Endothelial cell of umbilical vein (primary cell): ENCODE measurements around the gene COMP. TPM values are rescaled to one million over a fixed set of nuclear protein-coding genes. Genes with fewer than 3 reads are reported as not detected.

Experiments
- BruUV-seq: library from RNA; stranded (reverse); fragments of 400-500 nt; replicated peaks from 2 replicates; lab custom pipeline; 2021; lab: Mats Ljungman, UMichigan
- CTCF ChIA-PET: fragments of 300-600, 350-600 bp; sonication (Branson Sonifier 250); formaldehyde crosslinking; loops from one replicate; lab custom pipeline; 2021; ENCODE audit warnings: antibody characterized with exemption, inconsistent platforms; lab: Charles Lee
- POLR2A ChIA-PET: fragments of 300-600, 350-600 bp; sonication (Branson Sonifier 250); formaldehyde crosslinking; loops from one replicate; lab custom pipeline; 2021; ENCODE audit warnings: antibody characterized with exemption, inconsistent platforms; lab: Charles Lee
- DNase-seq: peaks from one replicate; pipeline ENCODE4 v3.0.0-alpha.2; 2011; ENCODE audit warnings: low read depth, low spot score
- FAIRE-seq: peaks from 2 replicates; lab custom pipeline; 2011; peaks lifted over from hg19 to GRCh38; lab: Jason Lieb, UNC
- H2AFZ ChIP-seq: 2 replicates; pipeline ENCODE4 v1.6.0; 2012; ENCODE audit warnings: low read depth, low read length, control low read depth, inconsistent platforms
- H3K27ac ChIP-seq: 2 replicates; pipeline ENCODE4 v1.5.1; 2011; ENCODE audit warnings: low read depth, mild to moderate bottlenecking, control low read depth, low read length, moderate library complexity; ENCODE audit not compliant: insufficient read depth
- H3K27me3 ChIP-seq, 2 experiments: 2 replicates each; pipeline versions ENCODE4 v1.6.0 to v1.6.1; 2011; ENCODE audit warnings: low read length in 2 of 2, mixed read lengths in 1 of 2; ENCODE audit not compliant: control insufficient read depth in 2 of 2, insufficient read depth in 2 of 2
- H3K36me3 ChIP-seq, 2 experiments: 2 replicates in 1 of 2; 3 replicates in 1 of 2; pipeline ENCODE4 v1.5.1; 2011; ENCODE audit warnings: low read length in 2 of 2, mild to moderate bottlenecking in 1 of 2, moderate library complexity in 1 of 2; ENCODE audit not compliant: control insufficient read depth in 2 of 2, insufficient read depth in 2 of 2; ENCODE audit errors: extremely low read depth in 1 of 2
- H3K4me1 ChIP-seq: 3 replicates; pipeline ENCODE4 v1.5.1; 2011; ENCODE audit warnings: mild to moderate bottlenecking, low read length; ENCODE audit not compliant: control insufficient read depth, insufficient read depth; ENCODE audit errors: extremely low read depth
- H3K4me2 ChIP-seq: 2 replicates; pipeline ENCODE4 v1.6.1; 2011; ENCODE audit warnings: low read length, control low read depth, mixed read lengths; ENCODE audit not compliant: insufficient read depth
- H3K4me3 ChIP-seq, 3 experiments: fragments of 200-600 bp in 1 of 3; sonication (generic), shearing (Covaris generic) in 1 of 3; replicated peaks in 1 of 3; 2 replicates each; pipeline ENCODE4 v1.5.1; 2011 to 2016; ENCODE audit warnings: control low read depth in 3 of 3, low read length in 3 of 3, mild to moderate bottlenecking in 2 of 3, inconsistent platforms in 1 of 3, low read depth in 1 of 3, moderate library complexity in 1 of 3; ENCODE audit not compliant: insufficient read depth in 1 of 3
- H3K79me2 ChIP-seq: 2 replicates; pipeline ENCODE4 v1.6.0; 2012; ENCODE audit warnings: low read length, inconsistent platforms; ENCODE audit not compliant: control insufficient read depth, insufficient read depth
- H3K9ac ChIP-seq: replicated peaks from 2 replicates; pipeline ENCODE3; 2011; ENCODE audit warnings: low read length, control low read depth; ENCODE audit not compliant: insufficient read depth; ENCODE audit errors: extremely low read depth
- H3K9me1 ChIP-seq: replicated peaks from 3 replicates; pipeline ENCODE4 v1.6.0; 2011; ENCODE audit warnings: mild to moderate bottlenecking, low read length; ENCODE audit not compliant: control insufficient read depth, insufficient read depth; ENCODE audit errors: extremely low read depth
- H3K9me3 ChIP-seq: replicated peaks from 2 replicates; pipeline ENCODE4 v1.5.1; 2012; ENCODE audit warnings: low read length, inconsistent platforms; ENCODE audit not compliant: control insufficient read depth, insufficient read depth
- H4K20me1 ChIP-seq: replicated peaks from 2 replicates; pipeline ENCODE3; 2011; ENCODE audit warnings: mild to moderate bottlenecking, low read length; ENCODE audit not compliant: control insufficient read depth, insufficient read depth; ENCODE audit errors: extremely low read depth
- EZH2 ChIP-seq: IDR thresholded peaks from 2 replicates; pipeline ENCODE4 v1.6.1; 2012; ENCODE audit warnings: borderline replicate concordance, low read depth, mild to moderate bottlenecking, moderate library complexity, low read length, inconsistent platforms; ENCODE audit not compliant: severe bottlenecking
- FOS ChIP-seq: IDR thresholded peaks from 2 replicates; pipeline ENCODE4 v1.6.1; 2011; ENCODE audit warnings: mild to moderate bottlenecking, low read length, moderate library complexity, borderline replicate concordance; ENCODE audit not compliant: insufficient read depth
- GATA2 ChIP-seq: IDR thresholded peaks from 2 replicates; pipeline ENCODE4 v1.7.0; 2011; ENCODE audit warnings: low read depth, mild to moderate bottlenecking, moderate library complexity, mixed read lengths, low read length; ENCODE audit not compliant: insufficient read length, insufficient read depth
- JUN ChIP-seq: IDR thresholded peaks from 2 replicates; pipeline ENCODE4 v1.6.1; 2011; ENCODE audit warnings: borderline replicate concordance, low read depth; ENCODE audit not compliant: insufficient read length, insufficient read depth
- MYC ChIP-seq: IDR thresholded peaks from one replicate; pipeline ENCODE4 v1.6.1; 2011; ENCODE audit warnings: mild to moderate bottlenecking, low read depth, low read length
- POLR2A ChIP-seq: IDR thresholded peaks from 2 replicates; pipeline ENCODE4 v1.6.1; 2012; ENCODE audit warnings: low read depth, mild to moderate bottlenecking, control low read depth, low read length
- POLR2AphosphoS5 ChIP-seq: IDR thresholded peaks from 2 replicates; pipeline ENCODE4 v1.6.1; 2012; ENCODE audit warnings: low read depth, mild to moderate bottlenecking, control low read depth, low read length, moderate library complexity; ENCODE audit not compliant: insufficient read depth
- dilution Hi-C: fragments of 300-500 bp; cut with MboI; formaldehyde crosslinking; loops from one replicate; pipeline ENCODE4 v1.15.0; 2019; ENCODE audit warnings: low sequenced_read_pairs; ENCODE audit not compliant: extremely low pct_ligation_motif_present
- intact Hi-C: fragments of 100-400 bp; cut with micrococcal nuclease; formaldehyde crosslinking; loops from one replicate; pipeline ENCODE4 v1.10.0; 2022
- polyA plus RNA-seq, 4 experiments: library from polyadenylated mRNA; depleted of rRNA in 3 of 4; stranded (reverse) in 3 of 4; unstranded in 1 of 4; fragments of >200 nt; gene quantifications; 2 replicates each; pipeline versions ENCODE4 v1.2.1 to v1.2.3, GENCODE V29; 2011 to 2012; ENCODE audit warnings: missing spikeins in 1 of 4
- total RNA-seq: library from RNA; stranded (reverse); gene quantifications from 2 replicates; pipeline ENCODE4 v1.2.3, GENCODE V29; 2021
- TF ChIP-seq, protein P1 (sequence below): IDR thresholded peaks from 2 replicates; pipeline ENCODE4 v1.6.1; 2011; ENCODE audit not compliant: insufficient read depth, insufficient read length
- TF ChIP-seq, protein P2 (sequence below), 2 donors: IDR thresholded peaks; 1 replicate in 1 of 2; 2 replicates in 1 of 2; pipeline ENCODE4 v1.5.1; 2011; ENCODE audit warnings: low read length in 2 of 2, mild to moderate bottlenecking in 2 of 2, moderate library complexity in 2 of 2, control low read depth in 1 of 2, inconsistent platforms in 1 of 2, low read depth in 1 of 2; ENCODE audit not compliant: insufficient read depth in 1 of 2; ENCODE audit errors: extremely low read depth in 1 of 2

Gene COMP
- total and polyA plus RNA-seq, 2 donors (not counting 3 experiments of a cell fraction or from before 2014, with no cell fraction given), result not detected

GRCh38 chr19:18763674-18764590, 27.2 kb downstream of the COMP start:
- DNase-seq (no peak), FAIRE-seq (no peak)
- Histone ChIP-seq H3K4me3 (no peak overlapping the region), H2AFZ (no peak overlapping the region), H4K20me1 (no peaks in the 10 kb centered on the region), H3K9ac (no peak overlapping the region), H3K36me3 (no peaks in the 10 kb centered on the region), H3K79me2 (no peaks in the 10 kb centered on the region), H3K27ac (no peak overlapping the region), H3K27me3 (no peaks in the 10 kb centered on the region), H3K9me3 (no peaks in the 10 kb centered on the region), H3K4me1 (no peaks in the 10 kb centered on the region), H3K4me2 (no peak overlapping the region), H3K9me1 (no peaks in the 10 kb centered on the region)
- dilution Hi-C loops, result no loop called here
- intact Hi-C loops, result no loop called here
- BruUV-seq, result no TSS peak
- ChIA-PET POLR2A (no interaction called here), CTCF (interaction anchor here (1.1 to 1.7 kb wide), 4 partner anchors 9 to 92 kb away, joined by 4 to 8 read pairs (median 4); no protein-coding TSS in a partner anchor)
- TF ChIP-seq JUN (no peak), FOS (no peak), EZH2 (no peak), POLR2A (no peak), GATA2 (no peak), MYC (no peak), POLR2AphosphoS5 (no peak)
- TF ChIP-seq, protein P1, sequence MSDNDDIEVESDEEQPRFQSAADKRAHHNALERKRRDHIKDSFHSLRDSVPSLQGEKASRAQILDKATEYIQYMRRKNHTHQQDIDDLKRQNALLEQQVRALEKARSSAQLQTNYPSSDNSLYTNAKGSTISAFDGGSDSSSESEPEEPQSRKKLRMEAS, result no peak
- TF ChIP-seq, protein P2, sequence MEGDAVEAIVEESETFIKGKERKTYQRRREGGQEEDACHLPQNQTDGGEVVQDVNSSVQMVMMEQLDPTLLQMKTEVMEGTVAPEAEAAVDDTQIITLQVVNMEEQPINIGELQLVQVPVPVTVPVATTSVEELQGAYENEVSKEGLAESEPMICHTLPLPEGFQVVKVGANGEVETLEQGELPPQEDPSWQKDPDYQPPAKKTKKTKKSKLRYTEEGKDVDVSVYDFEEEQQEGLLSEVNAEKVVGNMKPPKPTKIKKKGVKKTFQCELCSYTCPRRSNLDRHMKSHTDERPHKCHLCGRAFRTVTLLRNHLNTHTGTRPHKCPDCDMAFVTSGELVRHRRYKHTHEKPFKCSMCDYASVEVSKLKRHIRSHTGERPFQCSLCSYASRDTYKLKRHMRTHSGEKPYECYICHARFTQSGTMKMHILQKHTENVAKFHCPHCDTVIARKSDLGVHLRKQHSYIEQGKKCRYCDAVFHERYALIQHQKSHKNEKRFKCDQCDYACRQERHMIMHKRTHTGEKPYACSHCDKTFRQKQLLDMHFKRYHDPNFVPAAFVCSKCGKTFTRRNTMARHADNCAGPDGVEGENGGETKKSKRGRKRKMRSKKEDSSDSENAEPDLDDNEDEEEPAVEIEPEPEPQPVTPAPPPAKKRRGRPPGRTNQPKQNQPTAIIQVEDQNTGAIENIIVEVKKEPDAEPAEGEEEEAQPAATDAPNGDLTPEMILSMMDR (IDR thresholded peaks at IDR 0.05; ENCODE audit: extremely low read depth in 1 of 2, insufficient read depth in 1 of 2, low read depth in 1 of 2, low read length in 2 of 2), result no peak
